WTC11 (cell line): ENCODE data around the gene PTPRO. TPM values are rescaled to one million over a fixed set of nuclear protein-coding genes. Genes with fewer than 3 reads are reported as not detected.

Source experiments
- ATAC-seq: fragments of 200-7000 bp; cut with Tn5 transposase; 2 replicates; pipeline ENCODE4 v1.10.0; 2021; ENCODE audit warnings: mild to moderate bottlenecking, moderate library complexity
- CTCF ChIA-PET: fragments of 300-600 bp; sonication (Branson Sonifier 250); formaldehyde crosslinking; loops from one replicate; lab custom pipeline; 2021; ENCODE audit warnings: antibody characterized with exemption; lab: Charles Lee
- POLR2A ChIA-PET: fragments of 350-600 bp; sonication (Branson Sonifier 250); formaldehyde crosslinking; loops from one replicate; lab custom pipeline; 2021; ENCODE audit warnings: antibody characterized with exemption; lab: Charles Lee
- DNase-seq: peaks from one replicate; pipeline ENCODE4 v3.0.0; 2021; ENCODE audit warnings: low spot score
- H3K27ac Mint-ChIP-seq: 2 replicates; pipeline ENCODE4 v1.8.0; 2021; ENCODE audit warnings: mixed read lengths
- H3K27me3 Mint-ChIP-seq: 2 replicates; pipeline ENCODE4 v1.8.0; 2021; ENCODE audit warnings: low read depth, mild to moderate bottlenecking, moderate library complexity, mixed read lengths
- H3K36me3 Mint-ChIP-seq: 2 replicates; pipeline ENCODE4 v1.8.0; 2021; ENCODE audit warnings: mixed read lengths
- H3K4me1 Mint-ChIP-seq: 2 replicates; pipeline ENCODE4 v1.8.0; 2022; ENCODE audit warnings: mixed read lengths
- H3K4me3 Mint-ChIP-seq: 2 replicates; pipeline ENCODE4 v1.8.0; 2021; ENCODE audit warnings: mild to moderate bottlenecking, moderate library complexity, mixed read lengths
- H3K9me3 Mint-ChIP-seq: 2 replicates; pipeline ENCODE4 v1.8.0; 2021; ENCODE audit warnings: mixed read lengths
- E2F5 ChIP-seq: sonication (generic); formaldehyde crosslinking; IDR thresholded peaks from 2 replicates; pipeline ENCODE4 v1.8.1; 2022; ENCODE audit warnings: mild to moderate bottlenecking, moderate library complexity, missing genetic modification reagents
- ELF4 ChIP-seq: sonication (generic); formaldehyde crosslinking; IDR thresholded peaks from 2 replicates; pipeline ENCODE4 v1.8.1; 2022; ENCODE audit warnings: low read depth, mild to moderate bottlenecking, moderate library complexity, missing genetic modification reagents
- ESRRA ChIP-seq: sonication (generic); formaldehyde crosslinking; IDR thresholded peaks from 2 replicates; pipeline ENCODE4 v1.8.1; 2022; ENCODE audit warnings: mild to moderate bottlenecking, missing genetic modification reagents, borderline replicate concordance
- NR1H2 ChIP-seq: sonication (generic); formaldehyde crosslinking; IDR thresholded peaks from 2 replicates; pipeline ENCODE4 v1.9.0; 2021; ENCODE audit warnings: mild to moderate bottlenecking, moderate library complexity, missing genetic modification reagents
- OVOL2 ChIP-seq: fragments of 250-450 bp; sonication (Bioruptor Pico); IDR thresholded peaks from 2 replicates; pipeline ENCODE4 v1.9.0; 2021; ENCODE audit warnings: mild to moderate bottlenecking, borderline replicate concordance
- PRDM15 ChIP-seq: sonication (generic); formaldehyde crosslinking; IDR thresholded peaks from 2 replicates; pipeline ENCODE4 v1.8.0; 2022; ENCODE audit warnings: missing genetic modification reagents
- RELA ChIP-seq: sonication (generic); formaldehyde crosslinking; IDR thresholded peaks from 2 replicates; pipeline ENCODE4 v1.8.1; 2022; ENCODE audit warnings: missing genetic modification reagents, mild to moderate bottlenecking, borderline replicate concordance
- USF1 ChIP-seq: sonication (generic); formaldehyde crosslinking; IDR thresholded peaks from 2 replicates; pipeline ENCODE4 v1.8.0; 2022; ENCODE audit warnings: mild to moderate bottlenecking, missing genetic modification reagents
- ZNF532 ChIP-seq: fragments of 250-450 bp; sonication (Bioruptor Pico); IDR thresholded peaks from 2 replicates; pipeline ENCODE4 v1.9.0; 2021; ENCODE audit warnings: mild to moderate bottlenecking, borderline replicate concordance
- total RNA-seq: library from RNA; stranded (reverse); gene quantifications from 3 replicates; pipeline ENCODE4 v1.2.3, GENCODE V29; 2021
- TF ChIP-seq, protein P1 (sequence below): sonication (generic); formaldehyde crosslinking; IDR thresholded peaks from 2 replicates; pipeline ENCODE4 v1.8.1; 2022; ENCODE audit warnings: low read depth, missing genetic modification reagents, borderline replicate concordance

PTPRO gene
- total RNA-seq, 1 experiment from 2014 or later: 1.1 TPM

- CTCF ChIA-PET: interaction anchor here (1.7 kb wide), 1 partner anchor 21 kb away, joined by 5 read pairs; no protein-coding TSS in a partner anchor
- Mint-ChIP-seq H3K27ac (no peak overlapping the region), H3K9me3 (no peaks in the 10 kb centered on the region), H3K27me3 (no peaks in the 10 kb centered on the region), H3K4me3 (no peak overlapping the region), H3K4me1 (peaks cover 4% of the 10 kb centered on the region; the same call in 1 of the 2 replicates), H3K36me3 (no peaks in the 10 kb centered on the region)
- TF ChIP-seq ESRRA (no peak), OVOL2 (CRISPR knock-in tag) (no peak), NR1H2 (CRISPR knock-in tag) (no peak), PRDM15 (no peak), RELA (CRISPR knock-in tag) (no peak), USF1 (CRISPR knock-in tag) (no peak), ZNF532 (CRISPR knock-in tag) (no peak)
- POLR2A ChIA-PET: no interaction called here
- ATAC-seq (no peak), DNase-seq (no peak)
These were observed 283.7 kb downstream of the PTPRO start for GRCh38 chr12:15605881-15606590.

- ChIA-PET POLR2A (interaction anchor here (0.8 kb wide), 1 partner anchor 180 kb away, joined by 3 read pairs; the partner anchor contains the start of gene EPS8), CTCF (no interaction called here)
- Mint-ChIP-seq H3K9me3 (peaks cover 11% of the 10 kb centered on the region), H3K36me3 (peaks cover 3% of the 10 kb centered on the region), H3K27me3 (no peaks in the 10 kb centered on the region), H3K27ac (no peak overlapping the region), H3K4me1 (peaks cover 4% of the 10 kb centered on the region; the same call in 1 of the 2 replicates), H3K4me3 (no peak overlapping the region)
- ATAC-seq (no peak), DNase-seq (no peak)
- no peak for TF ChIP-seq ELF4 (CRISPR knock-in tag)
- TF ChIP-seq, protein P1, sequence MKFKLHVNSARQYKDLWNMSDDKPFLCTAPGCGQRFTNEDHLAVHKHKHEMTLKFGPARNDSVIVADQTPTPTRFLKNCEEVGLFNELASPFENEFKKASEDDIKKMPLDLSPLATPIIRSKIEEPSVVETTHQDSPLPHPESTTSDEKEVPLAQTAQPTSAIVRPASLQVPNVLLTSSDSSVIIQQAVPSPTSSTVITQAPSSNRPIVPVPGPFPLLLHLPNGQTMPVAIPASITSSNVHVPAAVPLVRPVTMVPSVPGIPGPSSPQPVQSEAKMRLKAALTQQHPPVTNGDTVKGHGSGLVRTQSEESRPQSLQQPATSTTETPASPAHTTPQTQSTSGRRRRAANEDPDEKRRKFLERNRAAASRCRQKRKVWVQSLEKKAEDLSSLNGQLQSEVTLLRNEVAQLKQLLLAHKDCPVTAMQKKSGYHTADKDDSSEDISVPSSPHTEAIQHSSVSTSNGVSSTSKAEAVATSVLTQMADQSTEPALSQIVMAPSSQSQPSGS (CRISPR knock-in tag): no peak
- TF ChIP-seq E2F5 (CRISPR knock-in tag): no peak
These were observed 286.1 kb downstream of the PTPRO start for GRCh38 chr12:15608406-15608805.
